Measurements from ENCODE around the gene ENPP7. TPM values are rescaled to one million over a fixed set of nuclear protein-coding genes. Genes with fewer than 3 reads are reported as not detected.

ENPP7 gene
- total RNA-seq, 4 donors from 2014 or later = not detected

GRCh38 chr17:79695293-79695790, 35.4 kb upstream of the ENPP7 start:
- no peak for TF ChIP-seq CTCF (IDR thresholded peaks at IDR 0.05)
- no peak for TF ChIP-seq POLR2A (IDR thresholded peaks at IDR 0.05)
- intact Hi-C loops (cut with DNase I; ENCODE audit: low total_unique reads) = no loop called here

DNA sequence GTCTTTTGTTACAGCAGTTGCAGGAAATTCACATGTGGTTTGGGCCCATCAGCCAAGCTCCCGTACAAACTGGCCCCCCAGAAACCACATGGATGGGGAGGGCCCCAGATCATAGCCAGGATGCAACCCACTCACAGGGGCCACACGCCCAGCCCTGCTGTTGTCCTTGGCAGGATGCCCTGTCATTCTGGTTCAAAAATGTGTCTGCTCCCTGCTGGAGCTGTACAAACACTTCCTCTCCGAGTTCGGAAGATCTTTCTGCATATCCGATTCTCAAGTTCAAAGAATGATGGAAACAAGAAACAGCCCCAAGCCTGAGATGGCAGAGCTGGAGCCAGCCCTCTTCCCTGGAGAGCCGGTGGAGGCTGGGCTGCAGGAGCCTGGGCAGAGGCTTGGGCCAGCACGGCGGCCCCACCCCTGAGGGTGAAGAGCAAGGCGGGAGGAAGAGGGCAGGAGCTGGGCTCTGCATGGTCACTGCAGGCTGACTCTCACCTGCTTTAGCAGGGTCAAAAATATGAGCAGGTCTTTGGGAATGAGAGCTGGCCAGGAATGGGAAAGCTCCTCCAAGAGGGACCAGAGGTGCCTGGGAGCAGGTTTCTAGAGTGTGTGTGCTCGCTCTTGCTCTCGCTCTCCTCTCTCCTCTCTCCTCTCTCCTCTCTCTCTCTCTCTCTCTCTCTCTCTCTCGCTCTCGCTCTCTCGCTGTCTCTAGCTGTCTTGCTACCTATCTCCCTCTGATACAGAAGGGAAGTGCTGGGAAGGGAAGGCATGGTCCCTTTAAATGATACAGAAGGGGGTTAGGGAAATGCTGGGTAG, 34.7 kb upstream of the ENPP7 start:
- 14 to 17% methylated on average over 14 of the region's 14 CpGs for WGBS, 2 donors
- intact Hi-C loops (cut with DNase I; ENCODE audit: low total_unique reads) = no loop called here
- TF ChIP-seq CTCF (IDR thresholded peaks at IDR 0.05) (no peak), POLR2A (IDR thresholded peaks at IDR 0.05) (no peak)
- no peak for DNase-seq (ENCODE audit: low spot score in 2 of 2)
- no peak overlapping the region for H3K4me3 ChIP-seq (ENCODE audit: low read depth, poor library complexity, severe bottlenecking)

More at GRCh38 chr17:79695293-79695790, 35.4 kb upstream of the ENPP7 start:
- 55 to 65% methylated on average over 13 to 14 of the region's 14 CpGs for WGBS, 2 donors
- DNase-seq (ENCODE audit: low spot score in 2 of 2) = no peak
- no peak overlapping the region for H3K4me3 ChIP-seq (ENCODE audit: low read depth, poor library complexity, severe bottlenecking)

GRCh38 chr17:79696610-79696982, 34.1 kb upstream of the ENPP7 start:
- H3K4me3 ChIP-seq (ENCODE audit: low read depth, poor library complexity, severe bottlenecking) = no peak overlapping the region
- WGBS, 2 donors = 49 to 52% methylated on average over 17 of the region's 17 CpGs
- TF ChIP-seq POLR2A (IDR thresholded peaks at IDR 0.05) = no peak
- no peak for TF ChIP-seq CTCF (IDR thresholded peaks at IDR 0.05)
- intact Hi-C loops (cut with DNase I; ENCODE audit: low total_unique reads) = no loop called here
- DNase-seq (ENCODE audit: low spot score in 2 of 2) = no peak

GRCh38 chr17:79698146-79698846, 32.4 kb upstream of the ENPP7 start:
- DNase-seq (ENCODE audit: low spot score in 2 of 2) = no peak
- intact Hi-C loops (cut with DNase I; ENCODE audit: low total_unique reads) = no loop called here
- H3K4me3 ChIP-seq (ENCODE audit: low read depth, poor library complexity, severe bottlenecking) = no peak overlapping the region
- WGBS, 2 donors = 47 to 50% methylated on average over 15 of the region's 15 CpGs
- TF ChIP-seq POLR2A (IDR thresholded peaks at IDR 0.05) (no peak), CTCF (IDR thresholded peaks at IDR 0.05) (no peak)

- WGBS, 2 donors = 72 to 79% methylated on average over 12 of the region's 12 CpGs
- DNase-seq (ENCODE audit: low spot score in 2 of 2) = no peak
- H3K4me3 ChIP-seq (ENCODE audit: low read depth, poor library complexity, severe bottlenecking) = no peak overlapping the region
- intact Hi-C loops (cut with DNase I; ENCODE audit: low total_unique reads) = loop anchor here (10.0 kb wide), 1 partner anchor 95 kb away; no protein-coding TSS in a partner anchor
- no peak for TF ChIP-seq CTCF (IDR thresholded peaks at IDR 0.05)
- no peak for TF ChIP-seq POLR2A (IDR thresholded peaks at IDR 0.05)
These were observed 31.2 kb upstream of the ENPP7 start for GRCh38 chr17:79699386-79700036.

All from lower leg skin (tissue), 4 donors.